Measurements from ENCODE around the gene GNGT2.

- TF ChIP-seq CTCF (IDR thresholded peaks at IDR 0.05; ENCODE audit: insufficient read depth, low read depth, low read length) (peak; percentile 15), EZH2 (IDR thresholded peaks at IDR 0.05; ENCODE audit: insufficient read depth, low read length) (no peak)
Measured at GRCh38 chr17:49191409-49191916, 18.9 kb downstream of the GNGT2 start.

All from astrocyte (in vitro differentiated cells and primary cell).